DND-41 (cell line): ENCODE results near the gene CDC37L1.
"Not testable (repeated sequence)": the region's sequence is repeated elsewhere in the genome, so short reads cannot be mapped to it uniquely, and the experiment has no call there.

Experiments used
- CTCF ChIP-seq: IDR thresholded peaks from 2 replicates; pipeline ENCODE4 v1.5.1; 2012; ENCODE audit warnings: borderline replicate concordance, low read length, moderate library complexity, mild to moderate bottlenecking; ENCODE audit not compliant: poor library complexity, severe bottlenecking; ENCODE audit errors: extremely low read depth
- EZH2 ChIP-seq: IDR thresholded peaks from 3 replicates; pipeline ENCODE4 v1.6.1; 2012; ENCODE audit warnings: borderline replicate concordance, low read depth, mild to moderate bottlenecking, moderate library complexity, low read length, inconsistent platforms; ENCODE audit not compliant: severe bottlenecking

GRCh38 chr9:4754530-4754929 lies 75.2 kb downstream of the CDC37L1 start:
- TF ChIP-seq CTCF, EZH2: not testable (repeated sequence)
